ENCODE results near the gene CAST.

DNA sequence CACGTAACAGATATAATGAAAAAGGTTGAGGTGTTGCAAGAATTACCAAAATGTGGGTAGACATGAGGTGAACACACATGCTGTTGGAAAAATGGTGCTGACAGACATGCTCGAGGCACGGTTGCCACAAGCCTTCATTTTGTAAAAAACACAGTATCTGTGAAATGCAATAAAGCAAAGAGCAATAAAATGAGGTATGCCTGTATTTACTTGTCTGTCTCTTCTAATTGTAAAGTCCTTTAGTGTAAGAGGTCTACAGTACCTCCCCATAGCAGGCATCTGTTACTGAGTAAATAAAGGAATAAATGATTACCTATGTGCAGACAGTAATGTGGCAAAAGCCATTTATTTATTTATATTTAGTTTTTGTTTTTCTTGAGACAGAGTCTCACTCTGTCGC, 3.0 kb upstream of the CAST start:
- TF ChIP-seq GATA2 (IDR thresholded peaks at IDR 0.05; ENCODE audit: low read depth, low read length) (no peak), GATA3 (IDR thresholded peaks at IDR 0.05; ENCODE audit: low read depth, low read length) (no peak)

All from SH-SY5Y (cell line).